Activated effector memory CD4-positive, alpha-beta T cell treated with Interleukin-2 at 50 U/mL for 16 hours (primary cell): ENCODE data around the gene FOXI1.

Experiments
- DNase-seq: peaks from one replicate; pipeline ENCODE4 v3.0.0-alpha.2; 2020

FOXI1 gene

GRCh38 chr5:170105642-170106611 lies at the start of gene FOXI1:
FOXI1 (plus strand) TSS chr5:170105897; CDS start chr5:170105958, 61 bp downstream.
- no peak for DNase-seq

- no peak for DNase-seq
These were observed 49.0 kb upstream of the FOXI1 start for GRCh38 chr5:170056561-170057267.

- DNase-seq, result no peak
These were observed 48.4 kb upstream of the FOXI1 start for GRCh38 chr5:170057311-170057710.

DNA sequence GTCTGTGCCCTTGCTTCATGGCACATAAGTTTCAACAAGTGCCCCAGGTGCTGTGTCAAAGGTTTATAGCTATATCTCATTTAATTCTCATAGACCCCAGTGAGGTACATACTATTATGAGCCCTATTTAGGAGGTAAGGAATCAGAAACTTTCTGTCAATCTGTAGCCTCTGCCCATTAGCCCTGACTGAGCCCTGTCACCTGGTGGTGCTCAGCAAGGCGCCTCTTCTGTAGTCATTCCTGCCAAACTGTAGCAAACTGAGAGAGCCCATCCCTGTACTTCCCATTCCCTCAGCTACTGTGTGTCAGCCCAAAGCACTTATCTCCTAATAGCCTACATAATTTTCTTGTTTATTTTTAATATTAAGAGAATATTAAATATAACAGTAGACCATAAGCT lies 46.5 kb upstream of the FOXI1 start:
- no peak for DNase-seq

DNA sequence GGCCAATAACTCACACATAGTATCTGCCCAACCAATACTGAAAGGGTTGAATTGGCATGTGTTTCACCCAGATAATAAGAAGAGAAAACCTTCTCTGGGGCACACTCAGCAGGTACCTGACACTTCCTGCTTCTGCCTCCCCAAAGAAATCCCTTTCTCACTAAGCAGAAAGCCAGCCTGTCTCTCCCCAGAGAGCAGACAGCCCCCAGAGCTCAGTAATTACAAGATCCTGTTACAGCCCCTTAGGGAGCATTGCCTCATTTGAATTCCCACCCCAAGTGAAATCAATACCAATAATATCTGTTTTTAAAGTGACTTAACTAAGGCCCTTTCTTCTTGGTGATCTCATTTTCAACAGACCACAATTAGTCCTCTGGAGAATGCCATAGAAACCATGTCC lies 38.5 kb upstream of the FOXI1 start:
- no peak for DNase-seq

- no peak for DNase-seq
These were observed 38.0 kb upstream of the FOXI1 start for GRCh38 chr5:170067574-170068170.

GRCh38 chr5:170069512-170069911 lies 36.2 kb upstream of the FOXI1 start:
- DNase-seq, result no peak

DNA sequence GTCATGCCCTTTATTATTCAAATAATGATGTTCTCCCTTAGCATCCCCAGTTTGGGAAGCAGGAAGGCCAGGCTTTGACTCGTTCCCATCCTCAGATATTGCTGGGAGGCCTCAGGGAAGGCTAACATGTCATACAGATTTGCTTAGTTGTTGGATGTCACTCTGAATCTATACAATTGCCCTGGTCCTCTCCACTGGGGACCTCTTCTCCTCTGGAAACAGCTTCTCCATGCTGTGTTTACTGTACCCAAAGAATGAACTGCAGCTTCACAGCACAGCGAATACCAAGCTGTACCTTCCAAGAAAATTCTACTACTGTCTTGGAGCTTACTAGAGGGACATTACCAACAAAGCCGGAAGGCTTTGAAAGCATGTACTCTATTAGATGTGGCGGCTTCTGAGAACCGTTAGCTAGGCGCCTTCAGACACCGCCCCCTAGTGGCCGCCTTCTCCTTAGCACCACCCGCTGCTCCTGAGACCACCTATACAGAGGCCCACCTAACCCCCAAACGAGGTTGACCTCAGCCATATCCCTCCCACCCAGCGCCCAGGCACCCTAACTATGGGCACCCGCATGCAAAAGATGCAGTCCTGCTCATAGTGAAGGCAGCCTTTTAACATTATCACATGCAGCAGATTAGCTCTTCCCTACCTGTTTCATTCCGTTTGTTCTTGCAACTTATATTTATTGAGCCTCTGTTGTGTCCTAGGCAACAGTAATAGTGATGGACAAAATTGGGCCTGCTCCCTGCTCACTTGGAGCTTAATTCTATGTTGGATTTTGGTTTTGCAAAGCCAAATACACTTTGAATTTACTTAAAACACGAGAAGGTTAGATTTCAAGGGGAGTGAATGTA lies 34.9 kb upstream of the FOXI1 start:
- no peak for DNase-seq

- no peak for DNase-seq
These were observed 33.9 kb upstream of the FOXI1 start for GRCh38 chr5:170071748-170072147.

GRCh38 chr5:170075696-170076095 lies 30.0 kb upstream of the FOXI1 start:
- no peak for DNase-seq

- DNase-seq, result no peak
These were observed 29.5 kb upstream of the FOXI1 start for GRCh38 chr5:170076211-170076610.

- no peak for DNase-seq
These were observed 29.0 kb upstream of the FOXI1 start for GRCh38 chr5:170076739-170077138.

GRCh38 chr5:170077526-170077925 lies 28.2 kb upstream of the FOXI1 start:
- DNase-seq, result no peak

- DNase-seq, result no peak
These were observed 27.2 kb upstream of the FOXI1 start for GRCh38 chr5:170078458-170078857.

DNA sequence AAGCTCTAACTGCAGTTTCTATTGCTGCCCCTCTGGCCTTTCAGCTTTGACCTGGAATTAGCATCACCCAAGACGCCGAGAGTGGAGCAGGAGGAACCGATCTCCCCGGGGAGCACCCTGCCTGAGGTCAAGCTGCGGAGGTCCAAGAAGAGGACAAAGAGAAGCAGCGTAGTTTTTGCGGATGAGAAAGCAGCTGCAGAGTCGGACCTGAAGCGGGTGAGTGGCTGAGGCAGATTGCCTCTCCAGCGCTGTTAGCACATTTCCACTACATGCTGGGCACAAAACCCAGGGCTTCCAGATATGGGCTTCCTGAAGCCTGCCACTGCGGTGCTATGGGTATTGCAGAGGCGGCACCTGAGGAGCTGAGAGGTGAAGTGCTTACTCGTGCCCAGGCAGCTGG lies 26.8 kb upstream of the FOXI1 start:
- no peak for DNase-seq

DNA sequence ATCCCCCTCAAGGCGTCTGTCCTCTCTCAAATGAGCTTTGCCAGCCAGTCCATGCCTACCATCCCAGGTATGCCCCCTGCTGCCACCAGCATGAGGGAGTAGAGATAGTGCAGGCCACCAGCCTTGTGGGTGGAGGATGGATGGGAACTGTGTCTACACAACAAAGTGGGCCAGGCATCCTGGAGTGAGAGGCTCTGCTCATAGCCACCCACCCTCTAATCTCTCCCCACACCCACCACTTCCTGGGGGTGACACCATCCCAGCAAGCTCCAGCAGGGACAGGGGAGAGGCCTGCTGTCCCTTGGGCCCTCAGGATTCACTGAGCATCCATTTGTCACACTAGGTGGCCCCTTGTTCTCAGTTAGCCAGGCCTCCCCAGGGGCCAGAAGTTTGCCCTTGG lies 25.5 kb upstream of the FOXI1 start:
- no peak for DNase-seq

GRCh38 chr5:170080786-170081445 lies 24.8 kb upstream of the FOXI1 start:
- DNase-seq, result no peak

GRCh38 chr5:170081616-170082015 lies 24.1 kb upstream of the FOXI1 start:
- DNase-seq, result no peak

DNA sequence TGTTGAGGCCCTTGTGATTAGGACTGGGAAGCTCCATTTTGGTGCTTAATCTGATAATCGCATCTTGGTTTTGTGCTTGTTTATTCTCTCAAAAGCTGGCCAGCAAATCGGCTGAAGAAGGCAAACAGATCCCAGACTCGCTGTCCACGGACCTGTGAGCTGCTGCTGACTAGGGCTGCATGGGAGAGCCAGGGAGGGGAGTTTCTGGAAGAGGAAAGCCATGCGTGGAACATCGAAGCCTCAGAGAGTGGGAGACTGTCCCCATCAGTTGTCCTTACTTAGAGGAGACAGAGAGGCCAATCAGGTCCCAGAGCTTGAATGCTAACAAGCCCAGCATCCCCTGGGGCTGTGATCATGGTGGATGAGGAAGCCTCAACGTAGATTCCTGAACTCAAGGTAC lies 23.0 kb upstream of the FOXI1 start:
- no peak for DNase-seq

DNA sequence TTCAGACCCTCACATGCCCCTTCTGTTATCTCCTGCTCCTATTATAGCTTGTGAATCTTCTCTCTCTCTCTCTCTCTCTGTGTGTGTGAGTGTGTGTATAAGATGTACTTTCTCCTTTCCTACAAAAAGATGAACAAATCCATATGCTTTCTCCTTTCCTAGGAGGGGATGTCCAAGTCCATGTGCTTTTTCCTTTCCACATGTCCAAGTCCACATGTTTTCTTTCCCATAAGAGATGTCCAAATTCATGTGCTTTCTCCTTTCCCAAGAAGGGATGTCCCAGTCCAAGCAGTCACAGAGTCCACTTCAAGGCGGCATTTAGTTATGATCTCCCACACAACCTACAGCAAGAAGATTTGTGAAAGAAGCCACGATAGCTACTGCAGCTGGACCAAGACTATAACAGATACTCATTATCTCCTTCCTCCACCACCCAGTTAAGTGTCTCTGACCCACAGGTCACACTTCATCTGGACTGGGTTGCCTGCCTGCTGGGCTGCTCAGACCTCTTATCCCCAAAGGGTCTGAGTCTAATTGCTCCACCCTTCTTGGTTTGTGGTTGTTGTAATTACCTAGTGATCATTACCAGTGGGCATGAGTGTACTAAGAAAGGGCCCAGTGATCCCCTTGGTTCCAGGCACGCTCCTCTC lies 18.4 kb upstream of the FOXI1 start:
- DNase-seq, result no peak

- no peak for DNase-seq
These were observed 13.1 kb upstream of the FOXI1 start for GRCh38 chr5:170092455-170093101.
